Lower lobe of right lung (tissue), 2 donors: ENCODE data around the gene AMMECR1. TPM values are rescaled to one million over a fixed set of nuclear protein-coding genes. Genes with fewer than 3 reads are reported as not detected.

Source experiments
- ATAC-seq, 2 donors: fragments of 200-7000 bp; cut with Tn5 transposase; one replicate each; pipeline ENCODE4 v1.9.1; 2020 to 2022; ENCODE audit warnings: mild to moderate bottlenecking in 2 of 2, moderate library complexity in 2 of 2
- DNase-seq: peaks from one replicate; pipeline ENCODE4 v3.0.0-alpha.2; 2020
- H3K27ac ChIP-seq: fragments of 200-600 bp; one replicate; pipeline ENCODE4 v1.8.0; 2022
- H3K27me3 ChIP-seq: fragments of 200-600 bp; one replicate; pipeline ENCODE4 v1.8.0; 2022; ENCODE audit warnings: low read depth
- H3K36me3 ChIP-seq: fragments of 200-600 bp; one replicate; pipeline ENCODE4 v1.8.0; 2022; ENCODE audit warnings: mild to moderate bottlenecking
- H3K4me1 ChIP-seq: fragments of 200-600 bp; one replicate; pipeline ENCODE4 v1.8.0; 2022
- H3K4me3 ChIP-seq: fragments of 200-600 bp; one replicate; pipeline ENCODE4 v1.8.0; 2022; ENCODE audit warnings: mild to moderate bottlenecking
- H3K9me3 ChIP-seq: fragments of 200-600 bp; one replicate; pipeline ENCODE4 v1.8.0; 2022
- CTCF ChIP-seq: fragments of 200-600 bp; IDR thresholded peaks from one replicate; pipeline ENCODE4 v1.8.0; 2022; ENCODE audit warnings: antibody characterized with exemption, mild to moderate bottlenecking
- intact Hi-C: fragments of 100-400 bp; cut with DNase I; formaldehyde crosslinking; loops from one replicate; pipeline ENCODE4 v1.11.0; 2022
- total RNA-seq: library from RNA; stranded (reverse); fragmentation: NEBNext Ultra II Directional; extraction: Animal tissue kit (Norgen Biotek cat#: 25700); gene quantifications from one replicate; pipeline ENCODE4 v1.2.1, GENCODE V29; 2021
- donor health status: DM: no; HTN: yes; CAD: no; lungs with severe emphysema.

Gene AMMECR1
- total RNA-seq, 1 donor from 2014 or later = 6.5 TPM

GRCh38 chrX:110326712-110327111 lies 8.8 kb upstream of the AMMECR1 start:
- Histone ChIP-seq H3K9me3 (no peaks in the 10 kb centered on the region), H3K27me3 (no peaks in the 10 kb centered on the region), H3K4me3 (no peak overlapping the region), H3K36me3 (no peaks in the 10 kb centered on the region), H3K4me1 (no peaks in the 10 kb centered on the region), H3K27ac (no peak overlapping the region)
- intact Hi-C loops = no loop called here
- DNase-seq = no peak
- no peak for ATAC-seq
- TF ChIP-seq CTCF = no peak

GRCh38 chrX:110322603-110323002 lies 4.7 kb upstream of the AMMECR1 start:
- no peaks in the 10 kb centered on the region for H3K36me3 ChIP-seq
- no peak for TF ChIP-seq CTCF

GRCh38 chrX:110321670-110322069 lies 3.8 kb upstream of the AMMECR1 start:
- Histone ChIP-seq H3K9me3 (no peaks in the 10 kb centered on the region), H3K36me3 (no peaks in the 10 kb centered on the region), H3K4me1 (no peaks in the 10 kb centered on the region), H3K27me3 (no peaks in the 10 kb centered on the region), H3K27ac (no peak overlapping the region), H3K4me3 (no peak overlapping the region)
- intact Hi-C loops = no loop called here
- ATAC-seq = no peak
- no peak for DNase-seq
- no peak for TF ChIP-seq CTCF

More at GRCh38 chrX:110322603-110323002, 4.7 kb upstream of the AMMECR1 start:
- Histone ChIP-seq H3K27me3 (no peaks in the 10 kb centered on the region), H3K27ac (no peak overlapping the region), H3K4me3 (no peak overlapping the region), H3K4me1 (no peaks in the 10 kb centered on the region), H3K9me3 (no peaks in the 10 kb centered on the region)
- DNase-seq = no peak
- intact Hi-C loops = no loop called here
- no peak for ATAC-seq

GRCh38 chrX:110321081-110321480 lies 3.2 kb upstream of the AMMECR1 start:
- no peak for TF ChIP-seq CTCF
- H3K4me1 ChIP-seq = no peaks in the 10 kb centered on the region
- H3K9me3 ChIP-seq = no peaks in the 10 kb centered on the region
- intact Hi-C loops = no loop called here
- DNase-seq (no peak), ATAC-seq (no peak)
- no peaks in the 10 kb centered on the region for H3K27me3 ChIP-seq
- H3K4me3 ChIP-seq = no peak overlapping the region
- no peaks in the 10 kb centered on the region for H3K36me3 ChIP-seq
- no peak overlapping the region for H3K27ac ChIP-seq

- intact Hi-C loops = no loop called here
- H3K36me3 ChIP-seq = no peaks in the 10 kb centered on the region
- TF ChIP-seq CTCF = no peak
- H3K4me3 ChIP-seq = no peak overlapping the region
- DNase-seq = no peak
- no peaks in the 10 kb centered on the region for H3K27me3 ChIP-seq
- H3K27ac ChIP-seq = no peak overlapping the region
- H3K4me1 ChIP-seq = no peaks in the 10 kb centered on the region
- no peaks in the 10 kb centered on the region for H3K9me3 ChIP-seq
- no peak for ATAC-seq
Measured at GRCh38 chrX:110320381-110320987, 2.6 kb upstream of the AMMECR1 start.

GRCh38 chrX:110318664-110318968 lies 731 bp upstream of the AMMECR1 start:
- no peaks in the 10 kb centered on the region for H3K36me3 ChIP-seq
- no peaks in the 10 kb centered on the region for H3K27me3 ChIP-seq
- H3K27ac ChIP-seq = peak overlapping the region; percentile 75
- no peaks in the 10 kb centered on the region for H3K9me3 ChIP-seq
- ATAC-seq (peak; percentile 60 to 66), DNase-seq (no peak)
- no peaks in the 10 kb centered on the region for H3K4me1 ChIP-seq
- intact Hi-C loops = no loop called here
- H3K4me3 ChIP-seq = peak overlapping the region; percentile 70
- TF ChIP-seq CTCF = no peak
